Measurements from ENCODE around the gene TACC2.

TACC2 gene

DNA sequence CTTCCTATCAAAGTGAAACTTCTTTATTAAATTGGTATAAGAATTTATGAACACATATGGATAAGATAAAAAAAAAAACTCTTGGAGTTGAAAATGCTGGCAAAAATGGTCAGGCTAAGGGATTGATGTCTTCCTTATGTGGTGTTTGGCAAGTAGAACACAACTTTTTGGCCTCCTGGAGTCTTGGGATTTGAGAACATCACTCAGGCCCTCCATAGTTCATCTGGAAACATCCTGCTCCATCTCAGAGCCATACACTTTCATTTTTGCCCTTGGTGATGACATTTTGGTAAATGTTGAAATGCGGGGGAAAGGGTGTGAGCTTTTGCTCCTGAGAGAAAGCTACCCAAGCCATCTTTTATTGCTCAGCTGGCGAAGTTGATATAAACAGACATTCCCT lies 254.6 kb downstream of the TACC2 start:
- DNase-seq (ENCODE audit: extremely low read depth in 1 of 2, low read depth in 1 of 2), result no peak

DNA sequence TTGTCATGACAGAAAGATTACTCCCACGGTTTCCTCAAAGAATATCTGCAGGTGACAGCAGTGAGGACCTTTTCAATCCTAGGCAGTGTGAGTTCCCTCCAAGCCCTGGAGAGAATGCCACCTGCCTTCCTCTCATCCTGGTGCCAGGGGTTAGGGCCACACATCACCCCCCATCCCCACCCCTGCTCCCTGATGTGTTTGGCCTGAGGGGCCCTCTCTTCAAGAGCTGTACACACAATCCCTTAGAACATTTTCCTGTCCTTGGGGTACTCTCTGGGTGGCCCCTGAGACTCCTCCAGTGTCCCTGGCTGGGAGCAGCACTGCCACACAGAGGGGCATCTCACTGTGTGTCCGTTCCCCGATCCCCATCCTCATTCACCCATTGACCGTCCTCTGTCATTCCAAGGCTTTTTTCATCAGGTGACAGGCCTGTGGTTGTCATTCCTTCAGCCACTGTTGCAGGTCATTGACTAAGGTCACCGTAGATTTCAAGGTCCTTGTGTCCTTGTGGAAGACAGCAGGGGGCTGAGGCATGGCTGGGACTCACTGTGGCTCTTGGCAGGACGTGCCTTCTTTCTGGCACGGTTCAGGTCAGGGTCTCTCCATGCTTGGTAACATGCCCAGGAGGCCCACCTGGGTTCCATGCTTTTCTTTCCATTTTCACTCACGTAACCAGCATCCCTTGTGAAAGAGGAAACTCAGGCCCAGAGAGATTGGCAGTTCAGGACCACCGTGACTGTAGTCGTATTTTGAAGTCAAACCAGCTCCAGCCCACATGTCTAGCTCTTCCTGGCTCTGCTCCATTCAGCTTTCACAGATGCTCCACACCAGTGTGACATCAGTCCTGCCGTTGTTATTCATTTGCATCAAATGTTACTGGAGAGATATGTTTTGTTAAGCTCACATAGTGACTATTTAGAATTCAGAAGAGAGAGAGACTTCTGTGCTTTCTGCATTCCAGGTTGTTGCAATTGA lies 255.3 kb downstream of the TACC2 start:
- DNase-seq (ENCODE audit: extremely low read depth in 1 of 2, low read depth in 1 of 2), result no peak

DNA sequence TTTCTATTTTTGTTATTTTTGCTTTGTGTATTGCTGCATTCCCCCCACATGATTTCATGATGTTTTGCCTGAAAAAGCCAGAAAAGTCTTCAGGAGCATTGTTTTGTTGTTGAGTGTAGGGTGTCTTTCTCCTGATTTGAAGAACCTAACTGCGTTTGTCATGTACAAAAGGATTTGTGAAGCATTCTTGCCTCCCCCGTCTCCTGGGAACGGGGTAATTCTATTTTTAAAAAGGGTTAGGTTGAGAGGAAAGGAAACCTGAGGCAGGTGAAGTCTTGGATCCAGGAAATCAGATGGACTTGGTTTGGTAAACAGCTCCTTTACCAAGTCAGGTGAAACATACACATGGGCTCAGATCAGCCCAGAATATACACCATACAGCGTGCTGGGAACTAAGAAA lies 256.2 kb downstream of the TACC2 start:
- no peak for DNase-seq (ENCODE audit: extremely low read depth in 1 of 2, low read depth in 1 of 2)

DNA sequence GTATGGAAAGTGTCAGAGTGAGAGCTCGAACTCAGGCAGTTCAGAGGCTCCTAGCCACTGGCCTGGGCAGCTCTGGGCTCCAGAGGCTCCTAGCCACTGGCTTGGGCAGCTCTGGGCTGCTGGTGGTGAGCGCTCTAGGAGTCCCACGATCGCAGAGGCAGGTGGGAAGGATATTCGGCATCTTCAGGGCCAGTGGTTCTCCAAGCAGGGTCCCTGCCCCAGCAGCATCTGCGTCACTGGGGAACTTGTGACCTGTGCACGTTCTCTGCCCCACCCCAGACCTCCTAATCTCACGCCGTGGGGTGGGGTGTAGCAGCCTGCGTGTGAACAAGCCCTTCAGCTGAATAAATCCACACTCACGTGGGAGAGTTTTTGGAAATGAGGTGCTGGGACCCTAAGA lies 256.9 kb downstream of the TACC2 start:
- DNase-seq (ENCODE audit: extremely low read depth in 1 of 2, low read depth in 1 of 2), result no peak

DNA sequence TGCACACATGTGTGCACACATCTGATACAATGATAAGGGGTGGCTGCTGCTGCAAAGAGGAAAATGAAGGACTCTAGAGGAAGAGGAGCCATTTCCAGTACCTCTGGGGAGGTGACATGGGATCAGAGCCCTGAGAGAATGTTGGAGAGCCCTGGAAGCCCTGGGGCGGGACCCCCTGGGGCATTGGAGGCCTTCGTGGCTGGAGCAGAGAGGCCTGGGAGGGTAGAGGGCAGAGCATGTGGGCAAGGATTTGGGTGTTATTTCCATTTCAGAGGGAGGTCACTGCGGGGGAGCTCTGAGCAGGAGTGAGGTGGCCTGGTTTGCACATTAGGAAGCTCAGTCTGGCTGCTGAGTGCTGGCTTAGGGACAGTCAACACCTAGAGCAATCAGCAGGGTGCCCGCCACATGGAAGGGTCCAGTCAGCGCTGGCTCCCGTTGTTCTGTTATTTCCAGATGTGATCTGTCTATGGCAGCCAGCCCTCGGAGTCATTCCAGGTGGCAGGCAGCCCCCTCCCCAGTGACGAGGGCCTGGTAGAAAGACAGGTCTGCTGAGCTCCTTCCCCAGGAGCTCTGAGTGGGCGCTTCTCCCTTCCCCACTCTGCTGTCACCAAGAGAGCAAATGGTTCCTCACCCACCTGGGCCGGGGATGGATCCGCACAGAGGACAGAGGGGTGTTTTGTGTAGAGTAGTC lies 258.0 kb downstream of the TACC2 start:
- DNase-seq (ENCODE audit: extremely low read depth in 1 of 2, low read depth in 1 of 2), result no peak

DNA sequence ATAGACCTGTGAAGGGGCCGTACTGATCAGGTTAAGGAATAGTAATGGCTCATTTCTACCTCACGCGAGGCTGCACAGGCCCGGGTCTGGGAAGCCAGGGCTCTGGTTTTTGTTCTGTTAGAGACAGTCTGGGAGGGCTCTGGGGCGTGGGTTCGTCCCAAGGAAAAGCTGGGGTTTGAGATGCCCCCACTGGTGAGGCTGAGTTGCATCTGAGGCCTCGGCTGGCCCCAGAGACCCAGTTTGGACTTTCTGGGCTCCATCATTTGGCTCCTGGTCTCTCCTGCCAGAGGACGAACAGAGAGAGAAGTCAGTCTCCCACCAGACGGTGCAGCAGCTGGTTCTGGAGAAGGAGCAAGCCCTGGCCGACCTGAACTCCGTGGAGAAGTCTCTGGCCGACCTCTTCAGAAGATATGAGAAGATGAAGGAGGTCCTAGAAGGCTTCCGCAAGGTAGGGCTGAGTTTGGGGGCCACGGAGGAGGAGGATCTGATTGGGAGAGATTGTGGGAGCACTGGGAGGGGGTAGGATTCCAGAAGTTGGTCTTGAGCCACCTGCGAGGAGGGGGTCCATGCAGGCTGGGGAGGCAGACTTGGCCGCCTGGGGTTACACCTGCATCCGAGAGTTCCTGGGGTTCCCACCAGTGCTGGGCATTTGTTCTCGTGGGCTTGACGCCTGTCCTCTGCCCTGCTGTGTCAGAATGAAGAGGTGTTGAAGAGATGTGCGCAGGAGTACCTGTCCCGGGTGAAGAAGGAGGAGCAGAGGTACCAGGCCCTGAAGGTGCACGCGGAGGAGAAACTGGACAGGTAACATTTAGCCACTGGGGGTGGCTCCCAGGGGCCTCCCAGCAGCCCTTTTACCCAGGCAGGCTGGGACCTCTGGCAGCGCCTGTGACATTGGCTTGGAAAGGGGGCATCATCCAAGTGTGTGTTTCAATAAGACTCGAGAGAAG lies 259.7 kb downstream of the TACC2 start:
- DNase-seq (ENCODE audit: extremely low read depth in 1 of 2, low read depth in 1 of 2), result no peak

DNA sequence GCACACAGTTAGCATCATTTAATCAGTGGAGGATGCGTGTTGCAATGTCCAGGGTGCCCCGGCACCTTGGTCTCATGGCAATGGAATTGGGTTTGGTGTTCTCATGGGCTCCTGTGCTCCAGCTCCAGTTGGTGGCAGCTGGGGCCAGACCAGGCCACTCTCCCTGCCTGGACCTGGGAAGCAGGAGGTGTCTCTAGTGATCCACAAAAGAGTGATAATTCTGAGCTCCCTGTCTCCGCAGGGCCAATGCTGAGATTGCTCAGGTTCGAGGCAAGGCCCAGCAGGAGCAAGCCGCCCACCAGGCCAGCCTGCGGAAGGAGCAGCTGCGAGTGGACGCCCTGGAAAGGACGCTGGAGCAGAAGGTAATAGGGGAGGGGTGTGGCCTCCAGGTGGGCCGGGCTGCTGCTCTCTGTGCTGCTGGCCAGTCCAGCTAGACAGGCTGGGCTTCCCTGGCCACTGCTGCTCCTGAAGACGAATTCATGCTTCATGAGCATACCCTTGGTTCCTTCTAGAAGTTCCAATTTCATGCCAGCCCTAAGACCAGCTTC lies 260.4 kb downstream of the TACC2 start:
- DNase-seq (ENCODE audit: extremely low read depth in 1 of 2, low read depth in 1 of 2), result no peak

DNA sequence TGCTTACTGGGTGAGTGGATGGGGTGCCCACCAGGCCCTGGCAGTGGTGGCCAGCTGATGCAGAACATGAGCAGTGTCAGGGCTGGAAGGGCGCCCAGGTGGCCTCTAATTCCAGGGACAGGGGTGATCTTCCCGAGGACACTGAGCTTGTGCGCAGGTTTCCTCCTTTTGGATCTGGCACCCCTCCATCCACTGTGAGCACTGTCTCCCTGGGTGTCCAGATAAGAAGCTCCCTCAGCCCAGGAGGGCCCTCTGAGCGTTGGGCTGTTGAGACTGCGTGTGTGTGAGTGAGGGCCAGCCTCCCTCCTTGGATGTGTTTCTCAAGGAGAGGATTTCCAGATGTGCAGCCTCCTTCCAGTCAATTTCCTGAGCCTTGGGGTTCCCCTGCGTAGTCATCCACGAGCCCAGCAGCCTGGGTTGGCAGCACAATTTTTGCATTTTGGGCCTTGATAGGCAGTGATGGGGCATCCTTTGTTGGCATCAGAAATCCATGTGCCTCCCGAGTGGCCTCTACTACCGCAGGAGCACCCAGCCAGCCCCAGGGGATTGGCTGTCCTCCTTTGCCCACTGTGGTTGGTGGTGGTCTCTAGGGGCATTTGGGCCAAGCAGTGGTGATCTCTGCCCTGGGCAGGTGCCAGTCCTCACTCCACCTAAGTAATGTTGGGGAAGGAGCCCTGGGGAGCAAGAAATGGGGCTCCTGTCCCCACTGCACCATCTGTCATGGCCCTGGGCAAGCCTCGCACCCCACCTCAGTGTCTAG lies 261.2 kb downstream of the TACC2 start:
- DNase-seq (ENCODE audit: extremely low read depth in 1 of 2, low read depth in 1 of 2), result no peak

DNA sequence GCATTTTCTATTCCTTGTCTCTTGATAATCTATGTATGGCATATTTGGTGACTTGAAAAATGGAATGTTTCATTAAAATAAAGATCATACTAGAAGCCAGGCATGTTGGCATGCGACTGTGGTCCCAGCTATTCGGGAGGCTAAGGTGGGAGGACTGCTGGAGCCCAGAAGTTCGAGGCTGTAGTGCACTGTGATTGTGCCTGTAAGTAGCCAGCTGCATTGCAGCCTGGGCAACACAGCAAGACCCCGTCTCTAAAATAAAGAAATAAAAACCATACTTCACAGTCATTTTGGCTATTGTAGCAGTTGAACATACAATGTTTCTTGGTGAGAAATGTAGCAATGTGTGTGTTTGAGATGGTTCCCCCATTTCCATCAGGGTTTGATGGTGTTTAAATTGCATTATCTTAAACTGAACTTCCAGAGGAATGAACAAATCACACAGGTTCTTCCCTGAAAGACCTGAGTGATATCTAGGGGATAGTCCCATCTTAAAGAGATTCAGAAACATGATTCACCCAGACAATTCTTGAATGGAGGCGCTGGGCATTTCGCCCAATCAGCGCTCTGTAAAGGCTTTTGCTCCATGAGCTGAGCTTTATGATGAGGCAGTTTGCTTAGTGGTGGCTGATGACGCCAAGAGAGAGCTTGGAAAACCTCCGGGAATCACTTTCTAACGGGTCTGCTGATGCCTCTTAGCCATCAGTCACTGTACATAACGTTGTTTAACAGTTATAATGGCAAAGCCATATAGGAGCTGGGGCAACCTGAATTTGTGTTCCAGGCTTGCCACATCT lies 262.7 kb downstream of the TACC2 start:
- DNase-seq (ENCODE audit: extremely low read depth in 1 of 2, low read depth in 1 of 2), result no peak

DNA sequence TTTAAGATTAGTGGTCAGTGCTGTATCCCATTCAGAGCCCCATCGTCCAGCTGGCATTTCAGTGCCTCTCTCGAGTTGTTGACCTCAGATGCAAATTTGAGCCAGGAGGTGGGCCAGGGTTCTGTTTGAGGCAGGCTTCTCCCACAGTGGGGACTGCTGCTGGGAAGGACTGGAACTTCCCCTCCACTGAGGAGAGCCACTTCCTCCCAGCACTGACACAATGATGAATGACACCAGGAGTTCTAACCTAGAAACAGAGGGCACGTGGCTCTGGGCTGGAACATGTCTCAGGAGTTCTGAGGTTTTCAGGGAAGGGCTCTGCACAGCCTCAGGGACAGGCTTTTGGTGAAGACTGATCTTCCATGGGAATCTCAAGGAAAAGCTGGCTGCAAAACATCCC lies 263.8 kb downstream of the TACC2 start:
- DNase-seq (ENCODE audit: extremely low read depth in 1 of 2, low read depth in 1 of 2), result no peak

DNA sequence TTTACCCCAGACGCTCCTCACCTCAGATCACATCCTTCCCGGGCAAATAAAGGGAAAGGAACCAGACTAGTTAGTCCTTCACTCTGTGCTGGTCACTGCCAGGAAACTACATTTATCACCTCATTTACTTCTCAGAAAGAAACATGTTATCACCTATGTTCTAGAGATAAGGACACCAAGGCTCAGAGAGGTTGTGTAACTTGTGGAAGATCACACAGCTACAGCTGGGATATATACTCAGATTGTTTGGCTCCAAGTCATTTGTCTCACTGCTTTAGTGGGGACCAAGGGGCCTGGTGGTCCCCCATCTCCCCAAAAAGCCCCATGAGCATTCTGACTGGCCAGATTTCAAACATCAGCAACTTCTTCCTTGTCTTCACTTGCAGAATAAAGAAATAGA lies 264.6 kb downstream of the TACC2 start:
- no peak for DNase-seq (ENCODE audit: extremely low read depth in 1 of 2, low read depth in 1 of 2)

DNA sequence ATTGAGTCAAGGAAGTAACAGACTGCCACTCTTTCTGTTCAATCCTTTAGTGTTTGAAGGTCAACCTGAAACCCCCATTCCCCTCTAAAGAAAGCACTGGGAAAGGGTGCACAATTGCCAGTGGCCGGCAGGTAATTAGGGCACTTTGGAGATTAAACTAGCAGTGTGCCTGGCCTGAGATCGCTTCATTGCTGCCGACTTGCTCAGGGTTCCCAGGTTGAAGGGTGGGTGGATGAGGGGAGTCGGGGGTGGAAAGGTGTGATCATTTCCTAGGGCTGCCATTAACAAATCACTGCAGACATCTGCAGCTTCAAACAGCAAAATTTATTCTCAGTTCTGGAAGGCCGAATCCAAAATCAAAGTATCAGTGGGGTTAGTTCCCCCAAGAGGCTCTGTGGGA lies 265.9 kb downstream of the TACC2 start:
- no peak for DNase-seq (ENCODE audit: extremely low read depth in 1 of 2, low read depth in 1 of 2)

DNA sequence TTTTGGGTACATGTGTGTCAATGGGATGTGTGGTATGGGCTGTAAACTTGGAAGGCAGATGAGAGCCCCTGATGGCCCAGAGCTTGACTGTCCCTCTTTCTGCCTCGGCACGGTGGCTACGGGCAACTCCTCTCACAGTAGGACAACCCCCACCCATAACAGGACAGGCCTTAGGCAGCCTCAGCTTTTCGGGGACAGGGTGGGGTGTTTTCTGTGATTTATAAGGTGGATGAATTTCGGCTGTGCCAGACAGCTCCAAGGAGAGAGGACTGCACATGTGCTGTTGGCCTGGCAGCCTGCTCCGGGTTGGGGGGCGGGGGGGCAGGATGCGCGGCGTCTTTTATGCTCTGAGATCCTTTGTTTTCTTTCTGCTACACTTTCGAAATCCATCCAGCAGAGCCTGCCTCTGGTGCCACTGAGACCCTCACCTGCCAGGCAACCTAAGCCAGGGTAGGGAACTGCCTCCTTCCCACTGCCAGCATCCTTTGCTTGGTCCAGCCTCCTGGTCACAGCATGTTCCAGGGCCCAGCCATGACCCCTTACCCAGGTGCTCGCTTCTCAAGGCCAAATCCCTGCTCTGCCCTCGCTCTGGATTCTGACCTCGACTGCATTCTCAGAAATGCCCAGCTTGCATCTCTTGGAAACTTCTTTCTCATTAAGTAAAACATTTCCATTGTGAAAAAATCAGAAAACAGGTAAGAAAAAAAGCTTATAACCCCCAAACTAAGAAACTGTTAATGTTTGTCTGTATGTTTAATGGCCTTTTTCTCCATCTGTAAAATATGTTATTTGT lies 266.7 kb downstream of the TACC2 start:
- DNase-seq (ENCODE audit: extremely low read depth in 1 of 2, low read depth in 1 of 2), result no peak

DNA sequence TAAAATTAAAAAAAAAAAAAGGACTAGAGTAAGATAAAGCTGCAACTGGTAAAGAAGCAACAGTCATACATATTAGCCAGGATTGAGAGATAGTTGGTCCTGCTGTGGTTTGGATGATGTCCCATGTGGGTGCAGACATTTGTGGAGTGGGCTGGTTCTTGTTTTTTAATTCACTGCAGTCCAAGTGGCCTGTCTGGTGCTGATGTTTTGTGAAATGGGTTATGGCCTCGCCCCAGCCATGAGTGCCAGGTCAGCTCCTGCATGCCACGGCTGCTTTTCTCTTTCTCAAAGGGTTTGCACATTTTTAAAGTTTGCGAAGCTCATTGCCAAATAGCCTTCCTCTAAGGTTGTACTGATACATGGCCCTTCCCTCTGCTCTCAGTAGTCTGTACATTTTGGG lies 268.1 kb downstream of the TACC2 start:
- no peak for DNase-seq (ENCODE audit: extremely low read depth in 1 of 2, low read depth in 1 of 2)

DNA sequence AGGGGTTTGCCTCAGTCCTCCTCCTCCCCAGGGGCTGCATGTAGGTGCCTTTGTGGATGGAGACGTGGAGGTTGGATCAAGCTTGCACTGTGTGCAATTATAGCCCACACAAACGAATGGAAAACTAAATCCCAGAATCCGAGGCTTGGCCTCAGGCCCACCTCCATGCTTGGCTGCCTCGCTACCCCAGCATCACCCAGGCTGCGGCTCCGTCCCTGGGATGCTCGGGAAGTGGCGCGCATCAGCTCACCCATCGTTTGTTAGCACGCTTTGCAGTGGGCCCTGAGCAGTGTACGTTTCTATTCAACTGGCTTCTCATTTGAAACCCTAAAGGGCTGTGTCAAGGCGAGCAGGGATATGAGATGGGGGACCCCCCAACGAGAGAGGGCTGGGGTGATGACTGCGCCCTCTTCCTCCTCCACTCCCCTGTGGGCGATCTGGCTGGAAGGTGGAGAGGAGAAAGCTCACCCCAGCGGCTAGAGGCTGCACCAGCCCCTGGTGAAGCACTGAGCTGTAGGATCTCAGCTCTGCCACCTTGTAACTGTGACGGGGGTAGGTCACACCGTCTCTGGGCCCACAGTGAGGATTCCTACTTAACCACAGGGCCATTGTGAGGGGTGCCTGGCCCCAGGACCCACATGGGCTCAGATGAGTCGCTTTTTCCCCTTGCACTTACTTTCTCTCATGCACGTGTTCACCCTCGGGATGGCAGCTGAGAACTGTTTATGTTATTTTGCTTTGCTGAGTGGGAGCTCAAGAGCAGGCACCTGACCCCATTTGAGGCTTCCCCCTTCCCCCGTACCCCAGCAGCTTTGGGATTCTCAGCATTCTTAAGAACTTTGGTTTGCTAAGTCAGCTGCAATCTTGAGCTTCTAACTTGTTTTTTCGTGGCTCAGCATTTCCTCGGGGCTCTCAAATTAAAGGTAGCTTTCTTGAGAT lies 269.4 kb downstream of the TACC2 start:
- DNase-seq (ENCODE audit: extremely low read depth in 1 of 2, low read depth in 1 of 2), result no peak

DNA sequence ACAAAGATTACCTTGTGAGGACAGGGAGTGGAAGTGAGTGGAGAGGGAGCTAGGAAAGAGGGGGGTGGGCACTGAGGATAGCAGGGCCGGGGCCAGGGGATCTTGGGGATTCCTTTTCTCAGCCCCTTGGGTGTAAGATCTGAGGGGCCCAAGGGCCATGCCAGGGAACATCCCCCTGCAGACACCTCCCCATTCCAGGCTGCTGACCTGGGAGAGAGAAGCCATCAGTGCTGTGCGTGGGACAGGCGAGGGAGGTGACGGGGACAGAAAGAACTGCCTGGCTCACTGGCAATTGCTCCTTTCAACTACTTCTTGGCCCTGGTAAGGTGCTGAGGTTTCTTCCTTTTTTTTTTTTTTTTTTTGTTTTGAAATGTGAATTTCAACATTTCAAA lies 270.1 kb downstream of the TACC2 start:
- DNase-seq (ENCODE audit: extremely low read depth in 1 of 2, low read depth in 1 of 2), result no peak

DNA sequence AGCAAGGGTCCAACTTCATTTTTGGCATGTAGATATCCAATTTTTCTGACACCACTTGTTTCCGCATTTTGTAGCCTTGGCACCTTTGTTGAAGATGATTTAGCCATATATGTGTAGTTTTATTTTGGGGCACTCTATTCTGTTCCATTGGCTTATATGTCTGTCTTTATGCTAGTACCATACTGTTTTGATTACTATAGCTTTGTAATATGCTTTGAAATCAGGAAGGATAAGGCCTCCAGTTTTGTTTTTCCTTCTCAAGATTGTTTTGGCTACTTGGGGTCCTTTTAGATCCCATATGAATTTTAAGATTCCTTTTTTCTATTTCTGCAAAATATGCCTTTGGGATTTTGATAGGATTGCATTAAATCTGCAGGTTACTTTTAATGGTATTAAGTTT lies 272.6 kb downstream of the TACC2 start:
- no peak for DNase-seq (ENCODE audit: extremely low read depth in 1 of 2, low read depth in 1 of 2)
